Upper lobe of left lung (tissue), 4 donors: Measurements from ENCODE around the gene TAS2R9.

ENCODE experiments used
- CTCF ChIP-seq, 6 experiments: fragments of 450-650 bp in 4 of 6; fragments of 200-600 bp in 2 of 6; sonication (generic) in 2 of 6; IDR thresholded peaks; one replicate each; pipeline ENCODE4 v1.5.1; 2016 to 2019; ENCODE audit warnings: antibody characterized with exemption in 6 of 6
- POLR2A ChIP-seq, 4 donors: fragments of 450-650 bp; IDR thresholded peaks; one replicate each; pipeline ENCODE4 v1.5.1; 2016 to 2017; ENCODE audit warnings: antibody characterized with exemption in 4 of 4, mild to moderate bottlenecking in 2 of 4

GRCh38 chr12:10807186-10807585 lies 2.8 kb downstream of the TAS2R9 start, which contains the start of gene TAS2R8:
- TF ChIP-seq CTCF (IDR thresholded peaks at IDR 0.05), result no peak
- TF ChIP-seq POLR2A (IDR thresholded peaks at IDR 0.05), result no peak
